HG02642 (cell line): ENCODE results near the gene NPAS3.

Experiments
- ATAC-seq: cut with Tn5 transposase; IDR thresholded peaks from one replicate; pipeline ENCODE4 v1.9.1; 2021; ENCODE audit warnings: mild to moderate bottlenecking; ENCODE audit not compliant: unreplicated experiment, poor library complexity

NPAS3 gene

GRCh38 chr14:33404054-33404453 lies 465.4 kb downstream of the NPAS3 start:
- no peak for ATAC-seq

- ATAC-seq: no peak
Observed at GRCh38 chr14:33404964-33405574, 466.4 kb downstream of the NPAS3 start.

- no peak for ATAC-seq
Observed at GRCh38 chr14:33406766-33407165, 468.1 kb downstream of the NPAS3 start.

GRCh38 chr14:33408291-33408690 lies 469.6 kb downstream of the NPAS3 start:
- no peak for ATAC-seq

GRCh38 chr14:33412450-33412849 lies 473.8 kb downstream of the NPAS3 start:
- no peak for ATAC-seq

GRCh38 chr14:33413381-33413780 lies 474.7 kb downstream of the NPAS3 start:
- ATAC-seq: no peak

GRCh38 chr14:33414041-33414440 lies 475.4 kb downstream of the NPAS3 start:
- ATAC-seq: no peak

GRCh38 chr14:33420051-33420627 lies 481.5 kb downstream of the NPAS3 start:
- no peak for ATAC-seq

- ATAC-seq: no peak
Observed at GRCh38 chr14:33430414-33431035, 491.8 kb downstream of the NPAS3 start.

- ATAC-seq: no peak
Observed at GRCh38 chr14:33432407-33433023, 493.8 kb downstream of the NPAS3 start.

GRCh38 chr14:33433396-33433795 lies 494.7 kb downstream of the NPAS3 start:
- ATAC-seq: no peak

- no peak for ATAC-seq
Observed at GRCh38 chr14:33435911-33436689, 497.4 kb downstream of the NPAS3 start.

GRCh38 chr14:33441633-33442032 lies 503.0 kb downstream of the NPAS3 start:
- no peak for ATAC-seq

GRCh38 chr14:33444136-33444535 lies 505.5 kb downstream of the NPAS3 start:
- no peak for ATAC-seq

GRCh38 chr14:33449268-33449667 lies 510.6 kb downstream of the NPAS3 start:
- no peak for ATAC-seq

- no peak for ATAC-seq
Observed at GRCh38 chr14:33449703-33450395, 511.2 kb downstream of the NPAS3 start.

- no peak for ATAC-seq
Observed at GRCh38 chr14:33450416-33450815, 511.7 kb downstream of the NPAS3 start.

- ATAC-seq: no peak
Observed at GRCh38 chr14:33451211-33451610, 512.5 kb downstream of the NPAS3 start.

GRCh38 chr14:33452995-33453394 lies 514.3 kb downstream of the NPAS3 start:
- ATAC-seq: no peak

GRCh38 chr14:33454022-33454595 lies 515.4 kb downstream of the NPAS3 start:
- no peak for ATAC-seq
